ENCODE data around the gene FN1.
A peak's percentile ranks its signal among the peaks of the same experiment; 100 is the strongest.
"Not testable (repeated sequence)": the region's sequence is repeated elsewhere in the genome, so short reads cannot be mapped to it uniquely, and the experiment has no call there.

The FN1 gene

GRCh38 chr2:215315301-215315700, 120.6 kb downstream of the FN1 start:
- H3K4me3 ChIP-seq, result no peak overlapping the region
- no peak for DNase-seq (ENCODE audit: low spot score)
- no peak for TF ChIP-seq CTCF (IDR thresholded peaks at IDR 0.05)
- no peak overlapping the region for H3K27ac ChIP-seq

- no peak for DNase-seq (ENCODE audit: low spot score)
- H3K4me3 ChIP-seq, result no peak overlapping the region
- H3K27ac ChIP-seq, result no peak overlapping the region
- TF ChIP-seq CTCF (IDR thresholded peaks at IDR 0.05), result no peak
Observed at GRCh38 chr2:215314896-215315295, 121.0 kb downstream of the FN1 start.

GRCh38 chr2:215313255-215313613, 122.6 kb downstream of the FN1 start:
- no peak for TF ChIP-seq CTCF (IDR thresholded peaks at IDR 0.05)
- no peak overlapping the region for H3K4me3 ChIP-seq
- no peak for DNase-seq (ENCODE audit: low spot score)
- H3K27ac ChIP-seq, result no peak overlapping the region

GRCh38 chr2:215311625-215312396, 124.1 kb downstream of the FN1 start, which contains the start of gene ATIC:
ATIC (plus strand) TSS chr2:215312059; CDS start chr2:215312143, 84 bp downstream.
- peak within 1 kb of the TSS; percentile 80 to 89 for H3K27ac ChIP-seq
- peak within 1 kb of the TSS; percentile 96 for H3K4me3 ChIP-seq
- no peak for TF ChIP-seq CTCF (IDR thresholded peaks at IDR 0.05)
- DNase-seq (ENCODE audit: low spot score), result peak; percentile 97

- DNase-seq (ENCODE audit: low spot score), result not testable (repeated sequence)
- H3K4me3 ChIP-seq, result peak overlapping the region; percentile 96
- H3K27ac ChIP-seq, result peak overlapping the region; percentile 80 to 89
Observed at GRCh38 chr2:215311259-215311624, 124.6 kb downstream of the FN1 start.

Measured in coronary artery (tissue), 2 donors.